ENCODE measurements around the gene KLHDC9.
"Not testable (repeated sequence)": the region's sequence is repeated elsewhere in the genome, so short reads cannot be mapped to it uniquely, and the experiment has no call there.

KLHDC9 gene

GRCh38 chr1:161096015-161096414 lies 2.1 kb upstream of the KLHDC9 start:
- DNase-seq (ENCODE audit: low spot score), result no peak

GRCh38 chr1:161096530-161096929 lies 1.6 kb upstream of the KLHDC9 start:
- DNase-seq (ENCODE audit: low spot score), result no peak

GRCh38 chr1:161099090-161099802 lies 1.1 kb downstream of the KLHDC9 start:
- DNase-seq (ENCODE audit: low spot score), result no peak

GRCh38 chr1:161100556-161100955 lies 2.4 kb downstream of the KLHDC9 start:
- no peak for DNase-seq (ENCODE audit: low spot score)

GRCh38 chr1:161106431-161106830 lies 8.3 kb downstream of the KLHDC9 start:
- DNase-seq (ENCODE audit: low spot score), result no peak

GRCh38 chr1:161111117-161111516 lies 13.0 kb downstream of the KLHDC9 start:
- DNase-seq (ENCODE audit: low spot score), result no peak

- DNase-seq (ENCODE audit: low spot score), result no peak
Observed at GRCh38 chr1:161111527-161111926, 13.4 kb downstream of the KLHDC9 start.

- no peak for DNase-seq (ENCODE audit: low spot score)
Observed at GRCh38 chr1:161113915-161114314, 15.8 kb downstream of the KLHDC9 start.

- no peak for DNase-seq (ENCODE audit: low spot score)
Observed at GRCh38 chr1:161114556-161114955, 16.4 kb downstream of the KLHDC9 start.

GRCh38 chr1:161115132-161115711 lies 17.1 kb downstream of the KLHDC9 start:
- peak; percentile 63 for DNase-seq (ENCODE audit: low spot score)

GRCh38 chr1:161115961-161116360 lies 17.8 kb downstream of the KLHDC9 start:
- DNase-seq (ENCODE audit: low spot score), result not testable (repeated sequence)

GRCh38 chr1:161117759-161118581 lies 19.8 kb downstream of the KLHDC9 start, which contains the start of the genes NIT1 and PFDN2:
NIT1 (plus strand) TSS chr1:161118105; CDS start chr1:161118177, 72 bp downstream.
PFDN2 (minus strand) TSS chr1:161118037; CDS start chr1:161118026, 11 bp downstream.
- peak; percentile 90 for DNase-seq (ENCODE audit: low spot score)

GRCh38 chr1:161119092-161119903 lies 21.1 kb downstream of the KLHDC9 start:
- peak; percentile 59 for DNase-seq (ENCODE audit: low spot score)

GRCh38 chr1:161121042-161121650 lies 23.0 kb downstream of the KLHDC9 start:
- no peak for DNase-seq (ENCODE audit: low spot score)

GRCh38 chr1:161121834-161122233 lies 23.7 kb downstream of the KLHDC9 start:
- DNase-seq (ENCODE audit: low spot score), result no peak

- DNase-seq (ENCODE audit: low spot score), result no peak
Observed at GRCh38 chr1:161122967-161123366, 24.8 kb downstream of the KLHDC9 start.

GRCh38 chr1:161127649-161128048 lies 29.5 kb downstream of the KLHDC9 start:
- no peak for DNase-seq (ENCODE audit: low spot score)

GRCh38 chr1:161128591-161129420 lies 30.6 kb downstream of the KLHDC9 start:
- DNase-seq (ENCODE audit: low spot score), result no peak

- no peak for DNase-seq (ENCODE audit: low spot score)
Observed at GRCh38 chr1:161130266-161130665, 32.1 kb downstream of the KLHDC9 start.
